SU-DHL-6 (cell line): ENCODE measurements around the gene LIN7B.

Experiments used
- H2AFZ ChIP-seq: fragments of 200-600 bp; sonication (generic); 2 replicates; pipeline ENCODE4 v1.6.1; 2014; ENCODE audit warnings: low read depth, mild to moderate bottlenecking, moderate library complexity, mixed read lengths, antibody characterized with exemption, low read length; ENCODE audit not compliant: severe bottlenecking
- H3F3A ChIP-seq: fragments of 200-600 bp; shearing (Covaris generic); 2 replicates; pipeline ENCODE4 v1.6.0; 2016; ENCODE audit warnings: antibody characterized with exemption, mild to moderate bottlenecking; ENCODE audit not compliant: insufficient read depth
- H3K27ac ChIP-seq: fragments of 200-600 bp; sonication (generic); 2 replicates; pipeline ENCODE4 v1.5.1; 2016; ENCODE audit warnings: low read depth, mild to moderate bottlenecking, low read length, moderate library complexity, mixed read lengths
- H3K27me3 ChIP-seq: fragments of 200-600 bp; sonication (generic), shearing (Covaris generic); 2 replicates; pipeline ENCODE4 v1.6.0; 2014; ENCODE audit warnings: mild to moderate bottlenecking, low read length
- H3K36me3 ChIP-seq: fragments of 200-600 bp; sonication (generic); 2 replicates; pipeline ENCODE4 v1.6.1; 2014; ENCODE audit warnings: mild to moderate bottlenecking, low read length, mixed read lengths
- H3K4me2 ChIP-seq: fragments of 300-600, 200-600 bp; shearing (Covaris generic), sonication (generic); 2 replicates; pipeline ENCODE4 v1.6.0; 2014; ENCODE audit warnings: low read length, low read depth, mild to moderate bottlenecking; ENCODE audit not compliant: poor library complexity, severe bottlenecking
- H3K4me3 ChIP-seq: fragments of 200-600 bp; sonication (generic); 2 replicates; pipeline ENCODE4 v1.5.1; 2014; ENCODE audit warnings: antibody characterized with exemption, low read length, mild to moderate bottlenecking, mixed read lengths; ENCODE audit not compliant: insufficient read depth, poor library complexity, severe bottlenecking
- H3K79me2 ChIP-seq: fragments of 200-600 bp; sonication (generic); 2 replicates; pipeline ENCODE4 v1.6.1; 2014; ENCODE audit warnings: mild to moderate bottlenecking, low read length, moderate library complexity; ENCODE audit not compliant: insufficient read depth
- H3K9ac ChIP-seq: fragments of 200-600 bp; sonication (generic); 2 replicates; pipeline ENCODE4 v1.7.0; 2014; ENCODE audit warnings: mild to moderate bottlenecking, low read length
- H3K9me2 ChIP-seq: fragments of 200-600 bp; sonication (generic); replicated peaks from 2 replicates; pipeline ENCODE4 v1.6.1; 2014; ENCODE audit warnings: low read length; ENCODE audit not compliant: insufficient read depth
- H3K9me3 ChIP-seq: fragments of 200-600 bp; sonication (generic); 2 replicates; pipeline ENCODE4 v1.6.1; 2014; ENCODE audit warnings: low read length, mixed read lengths; ENCODE audit not compliant: insufficient read depth
- H4K20me1 ChIP-seq: fragments of 200-600 bp; sonication (generic); 2 replicates; pipeline ENCODE4 v1.6.1; 2014; ENCODE audit warnings: low read depth, mild to moderate bottlenecking, antibody characterized with exemption, low read length, moderate library complexity, mixed read lengths
- EZH2phosphoT487 ChIP-seq: fragments of 200-600 bp; sonication (generic), shearing (Covaris generic); conservative IDR thresholded peaks from 2 replicates; pipeline ENCODE4 v1.6.1; 2018; ENCODE audit warnings: mild to moderate bottlenecking, antibody characterized with exemption, low read length, moderate library complexity, mixed read lengths
- TF ChIP-seq, protein P1 (sequence below): fragments of 200-600 bp; sonication (generic); IDR thresholded peaks from one replicate; pipeline ENCODE4 v1.5.1; 2017; ENCODE audit warnings: antibody characterized with exemption, mild to moderate bottlenecking, low read length, moderate library complexity; ENCODE audit not compliant: insufficient read depth, poor library complexity, severe bottlenecking

Gene LIN7B

DNA sequence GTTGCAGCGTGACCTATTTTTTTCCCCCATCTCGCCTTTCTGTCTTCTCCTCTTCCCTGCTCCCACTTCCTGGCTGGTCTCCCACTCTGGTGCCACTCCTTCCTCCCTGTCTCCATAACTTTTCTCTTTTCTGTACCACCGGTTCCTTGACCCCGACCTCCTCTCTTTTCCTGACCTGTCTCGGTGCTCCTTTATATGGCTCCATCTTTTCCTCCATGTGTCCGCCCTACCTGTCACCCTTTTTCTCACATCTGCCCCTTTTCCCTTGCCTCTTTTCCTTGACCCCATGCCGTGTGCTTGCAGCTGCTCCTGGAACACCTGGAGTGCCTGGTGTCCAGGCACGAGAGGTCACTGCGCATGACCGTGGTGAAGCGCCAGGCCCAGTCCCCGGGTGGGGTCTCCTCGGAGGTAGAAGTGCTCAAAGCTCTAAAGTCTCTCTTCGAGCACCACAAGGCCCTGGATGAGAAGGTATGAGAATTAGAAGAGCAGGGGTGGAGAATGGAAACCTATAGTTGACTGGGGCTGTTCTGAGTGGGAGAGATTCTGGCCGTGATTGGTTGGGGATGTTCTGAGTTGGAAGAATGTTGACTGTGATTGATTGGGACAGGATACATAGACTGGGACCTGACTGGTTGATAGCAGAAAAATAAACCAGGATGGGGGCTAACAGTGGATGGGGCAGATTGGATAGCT lies 14.5 kb downstream of the LIN7B start:
- H3K9me2 ChIP-seq: no peaks in the 10 kb centered on the region
- H3K9me3 ChIP-seq: no peaks in the 10 kb centered on the region
- no peaks in the 10 kb centered on the region for H4K20me1 ChIP-seq
- peak overlapping the region; percentile 40; the same call in 1 of the 2 replicates for H3K9ac ChIP-seq
- peak overlapping the region; percentile 58 for H3K4me3 ChIP-seq
- no peaks in the 10 kb centered on the region for H3F3A ChIP-seq
- H3K79me2 ChIP-seq: no peaks in the 10 kb centered on the region
- H3K27ac ChIP-seq: no peak overlapping the region
- TF ChIP-seq, protein P1, sequence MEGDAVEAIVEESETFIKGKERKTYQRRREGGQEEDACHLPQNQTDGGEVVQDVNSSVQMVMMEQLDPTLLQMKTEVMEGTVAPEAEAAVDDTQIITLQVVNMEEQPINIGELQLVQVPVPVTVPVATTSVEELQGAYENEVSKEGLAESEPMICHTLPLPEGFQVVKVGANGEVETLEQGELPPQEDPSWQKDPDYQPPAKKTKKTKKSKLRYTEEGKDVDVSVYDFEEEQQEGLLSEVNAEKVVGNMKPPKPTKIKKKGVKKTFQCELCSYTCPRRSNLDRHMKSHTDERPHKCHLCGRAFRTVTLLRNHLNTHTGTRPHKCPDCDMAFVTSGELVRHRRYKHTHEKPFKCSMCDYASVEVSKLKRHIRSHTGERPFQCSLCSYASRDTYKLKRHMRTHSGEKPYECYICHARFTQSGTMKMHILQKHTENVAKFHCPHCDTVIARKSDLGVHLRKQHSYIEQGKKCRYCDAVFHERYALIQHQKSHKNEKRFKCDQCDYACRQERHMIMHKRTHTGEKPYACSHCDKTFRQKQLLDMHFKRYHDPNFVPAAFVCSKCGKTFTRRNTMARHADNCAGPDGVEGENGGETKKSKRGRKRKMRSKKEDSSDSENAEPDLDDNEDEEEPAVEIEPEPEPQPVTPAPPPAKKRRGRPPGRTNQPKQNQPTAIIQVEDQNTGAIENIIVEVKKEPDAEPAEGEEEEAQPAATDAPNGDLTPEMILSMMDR: no peak
- TF ChIP-seq EZH2phosphoT487: no peak
- peak overlapping the region; percentile 75 for H3K4me2 ChIP-seq
- peak overlapping the region; percentile 85 for H2AFZ ChIP-seq
- H3K36me3 ChIP-seq: no peaks in the 10 kb centered on the region
- H3K27me3 ChIP-seq: no peaks in the 10 kb centered on the region

DNA sequence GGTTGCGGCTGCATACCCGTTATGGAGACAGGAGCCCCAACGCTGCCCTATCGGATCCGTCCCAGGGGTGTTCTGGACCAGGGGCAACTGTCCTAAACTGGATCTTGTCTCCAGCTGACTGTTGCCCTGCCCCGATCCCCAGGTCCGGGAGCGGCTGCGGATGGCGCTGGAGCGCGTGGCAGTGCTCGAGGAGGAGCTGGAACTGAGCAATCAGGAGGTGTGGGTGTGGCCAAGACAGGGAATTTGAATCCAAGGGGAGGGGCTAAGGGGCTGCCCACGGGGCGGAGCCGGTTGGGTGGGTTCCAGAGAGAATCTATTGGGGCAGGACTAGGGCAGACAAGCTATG lies 15.0 kb downstream of the LIN7B start:
- Histone ChIP-seq H3K4me2 (no peak overlapping the region), H3K9ac (no peak overlapping the region), H3F3A (no peaks in the 10 kb centered on the region), H3K4me3 (no peak overlapping the region), H3K9me2 (no peaks in the 10 kb centered on the region), H3K9me3 (no peaks in the 10 kb centered on the region), H2AFZ (no peak overlapping the region), H3K36me3 (no peaks in the 10 kb centered on the region), H4K20me1 (no peaks in the 10 kb centered on the region), H3K27me3 (no peaks in the 10 kb centered on the region), H3K27ac (no peak overlapping the region), H3K79me2 (no peaks in the 10 kb centered on the region)
- no peak for TF ChIP-seq EZH2phosphoT487
- TF ChIP-seq, protein P1: no peak

DNA sequence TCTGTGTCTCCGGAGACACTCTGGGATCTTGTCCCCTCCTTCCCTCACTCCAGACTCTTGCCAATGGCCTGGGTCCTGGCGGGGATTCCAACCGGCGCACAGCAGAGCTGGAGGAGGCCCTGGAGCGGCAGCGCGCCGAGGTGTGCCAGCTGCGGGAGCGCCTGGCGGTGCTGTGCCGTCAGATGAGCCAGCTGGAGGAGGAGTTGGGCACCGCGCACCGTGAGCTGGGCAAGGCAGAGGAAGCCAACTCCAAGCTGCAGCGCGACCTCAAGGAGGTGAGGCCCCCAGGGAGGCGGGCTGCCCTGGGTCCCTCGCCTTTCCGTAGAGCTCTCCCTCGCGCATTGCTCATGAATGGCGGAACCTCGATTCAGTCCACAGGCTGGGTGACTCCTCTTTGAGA lies 16.2 kb downstream of the LIN7B start:
- no peaks in the 10 kb centered on the region for H3K9me3 ChIP-seq

More for the DNA sequence above, 16.2 kb downstream of the LIN7B start:
- Histone ChIP-seq H3K27ac (no peak overlapping the region), H3K4me3 (no peak overlapping the region), H3K36me3 (no peaks in the 10 kb centered on the region), H3K27me3 (no peaks in the 10 kb centered on the region), H2AFZ (no peak overlapping the region), H3K9ac (no peak overlapping the region), H3K79me2 (no peaks in the 10 kb centered on the region), H3F3A (no peaks in the 10 kb centered on the region), H3K4me2 (no peak overlapping the region), H3K9me2 (no peaks in the 10 kb centered on the region), H4K20me1 (no peaks in the 10 kb centered on the region)
- TF ChIP-seq EZH2phosphoT487: no peak
- TF ChIP-seq, protein P1: no peak
